ENCODE data around the gene PSMB5.

GRCh38 chr14:23058654-23059504 lies 24.2 kb upstream of the PSMB5 start:
- TF ChIP-seq CREM (CRISPR knock-in tag; IDR thresholded peaks at IDR 0.05) (no peak), ZBTB43 (CRISPR knock-in tag; IDR thresholded peaks at IDR 0.05) (no peak), ATF3 (CRISPR knock-in tag; conservative IDR thresholded peaks at IDR 0.05) (no peak), CTCF (IDR thresholded peaks at IDR 0.05) (no peak), USF2 (CRISPR knock-in tag; IDR thresholded peaks at IDR 0.05) (no peak), ARID4B (CRISPR knock-in tag; IDR thresholded peaks at IDR 0.05; ENCODE audit: borderline replicate concordance) (no peak), ATF6 (CRISPR knock-in tag; IDR thresholded peaks at IDR 0.05) (no peak), NFYB (CRISPR knock-in tag; conservative IDR thresholded peaks at IDR 0.05; ENCODE audit: low read depth) (no peak), AFF4 (CRISPR knock-in tag; IDR thresholded peaks at IDR 0.05; ENCODE audit: borderline replicate concordance) (no peak), ATF2 (CRISPR knock-in tag; IDR thresholded peaks at IDR 0.05; ENCODE audit: borderline replicate concordance, low read depth) (no peak)
